ENCODE measurements around the gene ALKBH7. TPM values are rescaled to one million over a fixed set of nuclear protein-coding genes. Genes with fewer than 3 reads are reported as not detected.

Gene ALKBH7
- total and polyA plus RNA-seq, 2 donors (not counting 1 experiment from before 2014, with no cell fraction given), result 9.5 to 28.9 TPM

DNA sequence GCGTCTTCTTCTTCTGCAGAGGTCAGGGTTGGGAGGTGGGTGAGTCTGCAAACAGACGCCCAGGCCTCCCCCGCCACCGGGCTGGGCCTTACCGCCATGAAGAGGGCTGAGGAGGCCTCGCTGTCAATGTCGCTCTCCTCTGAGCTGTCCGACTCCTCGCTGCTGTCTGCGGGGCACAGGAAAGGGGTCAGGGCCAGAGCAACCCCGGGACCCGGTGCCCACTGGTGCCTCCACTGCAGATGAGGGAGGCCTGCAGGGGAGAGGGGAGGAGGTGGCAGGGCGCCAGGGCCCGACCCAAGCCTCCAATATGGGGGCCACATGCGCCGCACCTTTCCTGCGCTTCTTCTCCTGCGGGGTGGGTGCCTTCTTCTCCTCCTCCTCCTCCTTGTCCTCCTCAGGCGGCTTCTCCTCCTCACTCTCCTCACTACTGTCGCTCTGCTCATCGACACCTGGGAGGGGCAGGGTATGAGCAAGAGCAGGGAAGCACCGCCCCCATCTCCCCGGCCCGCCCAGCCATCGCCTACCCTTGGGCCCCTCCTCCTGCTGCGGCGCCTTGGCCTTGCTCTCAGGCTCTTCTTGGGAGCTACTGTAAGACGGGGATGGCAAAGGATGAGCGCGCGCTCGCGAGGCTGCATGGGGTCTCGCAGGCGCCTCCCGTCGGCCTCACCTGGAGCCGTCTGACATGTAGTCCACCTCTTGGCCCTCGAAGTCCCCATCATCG lies 8.6 kb downstream of the ALKBH7 start:
- Histone ChIP-seq H3K4me1 (ENCODE audit: control insufficient read depth, extremely low read depth, insufficient read depth, low read length) (no peaks in the 10 kb centered on the region), H3K4me3 (replicated peaks in 1 of 4; ENCODE audit: control extremely low read depth in 1 of 4, insufficient read depth in 1 of 4, low read depth in 3 of 4, low read length in 4 of 4) (no peak overlapping the region), H3K27me3 (ENCODE audit: control insufficient read depth, insufficient read depth, low read length) (no peaks in the 10 kb centered on the region), H3K9me3 (ENCODE audit: control insufficient read depth, insufficient read depth, low read depth, low read length) (no peaks in the 10 kb centered on the region), H2AFZ (ENCODE audit: low read length) (no peak overlapping the region), H3K36me3 (ENCODE audit: control insufficient read depth, insufficient read depth, low read length) (peaks cover 25% of the 10 kb centered on the region), H3K79me2 (ENCODE audit: control insufficient read depth, insufficient read depth, low read length) (no peaks in the 10 kb centered on the region), H4K20me1 (ENCODE audit: control insufficient read depth, extremely low read depth, insufficient read depth, low read length) (no peaks in the 10 kb centered on the region), H3K27ac (ENCODE audit: insufficient read depth, low read length) (no peak overlapping the region), H3K9ac (ENCODE audit: insufficient read depth, low read length) (no peak overlapping the region), H3K4me2 (ENCODE audit: extremely low read depth, insufficient read depth, low read length) (no peak overlapping the region)
- no peak for DNase-seq (ENCODE audit: low read depth in 2 of 2)
- TF ChIP-seq, protein P1, sequence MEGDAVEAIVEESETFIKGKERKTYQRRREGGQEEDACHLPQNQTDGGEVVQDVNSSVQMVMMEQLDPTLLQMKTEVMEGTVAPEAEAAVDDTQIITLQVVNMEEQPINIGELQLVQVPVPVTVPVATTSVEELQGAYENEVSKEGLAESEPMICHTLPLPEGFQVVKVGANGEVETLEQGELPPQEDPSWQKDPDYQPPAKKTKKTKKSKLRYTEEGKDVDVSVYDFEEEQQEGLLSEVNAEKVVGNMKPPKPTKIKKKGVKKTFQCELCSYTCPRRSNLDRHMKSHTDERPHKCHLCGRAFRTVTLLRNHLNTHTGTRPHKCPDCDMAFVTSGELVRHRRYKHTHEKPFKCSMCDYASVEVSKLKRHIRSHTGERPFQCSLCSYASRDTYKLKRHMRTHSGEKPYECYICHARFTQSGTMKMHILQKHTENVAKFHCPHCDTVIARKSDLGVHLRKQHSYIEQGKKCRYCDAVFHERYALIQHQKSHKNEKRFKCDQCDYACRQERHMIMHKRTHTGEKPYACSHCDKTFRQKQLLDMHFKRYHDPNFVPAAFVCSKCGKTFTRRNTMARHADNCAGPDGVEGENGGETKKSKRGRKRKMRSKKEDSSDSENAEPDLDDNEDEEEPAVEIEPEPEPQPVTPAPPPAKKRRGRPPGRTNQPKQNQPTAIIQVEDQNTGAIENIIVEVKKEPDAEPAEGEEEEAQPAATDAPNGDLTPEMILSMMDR (conservative IDR thresholded peaks at IDR 0.05 in 1 of 2, IDR thresholded peaks at IDR 0.05 in 1 of 2; ENCODE audit: low read depth in 1 of 2, low read length in 2 of 2), result no peak
- TF ChIP-seq EZH2 (IDR thresholded peaks at IDR 0.05; ENCODE audit: low read length, missing control alignments), result no peak

GRCh38 chr19:6383188-6383587 lies 10.6 kb downstream of the ALKBH7 start:
- H3K27me3 ChIP-seq (ENCODE audit: control insufficient read depth, insufficient read depth, low read length), result no peaks in the 10 kb centered on the region
- DNase-seq (ENCODE audit: low read depth in 2 of 2), result no peak
- no peak overlapping the region for H3K4me2 ChIP-seq (ENCODE audit: extremely low read depth, insufficient read depth, low read length)
- TF ChIP-seq, protein P1 (conservative IDR thresholded peaks at IDR 0.05 in 1 of 2, IDR thresholded peaks at IDR 0.05 in 1 of 2; ENCODE audit: low read depth in 1 of 2, low read length in 2 of 2), result no peak
- no peak for TF ChIP-seq EZH2 (IDR thresholded peaks at IDR 0.05; ENCODE audit: low read length, missing control alignments)
- H4K20me1 ChIP-seq (ENCODE audit: control insufficient read depth, extremely low read depth, insufficient read depth, low read length), result no peaks in the 10 kb centered on the region
- peaks cover 33% of the 10 kb centered on the region for H3K36me3 ChIP-seq (ENCODE audit: control insufficient read depth, insufficient read depth, low read length)
- no peak overlapping the region for H2AFZ ChIP-seq (ENCODE audit: low read length)
- no peak overlapping the region for H3K27ac ChIP-seq (ENCODE audit: insufficient read depth, low read length)
- no peaks in the 10 kb centered on the region for H3K79me2 ChIP-seq (ENCODE audit: control insufficient read depth, insufficient read depth, low read length)
- H3K4me1 ChIP-seq (ENCODE audit: control insufficient read depth, extremely low read depth, insufficient read depth, low read length), result no peaks in the 10 kb centered on the region
- H3K4me3 ChIP-seq (replicated peaks in 1 of 4; ENCODE audit: control extremely low read depth in 1 of 4, insufficient read depth in 1 of 4, low read depth in 3 of 4, low read length in 4 of 4), result no peak overlapping the region
- no peaks in the 10 kb centered on the region for H3K9me3 ChIP-seq (ENCODE audit: control insufficient read depth, insufficient read depth, low read depth, low read length)
- no peak overlapping the region for H3K9ac ChIP-seq (ENCODE audit: insufficient read depth, low read length)

DNA sequence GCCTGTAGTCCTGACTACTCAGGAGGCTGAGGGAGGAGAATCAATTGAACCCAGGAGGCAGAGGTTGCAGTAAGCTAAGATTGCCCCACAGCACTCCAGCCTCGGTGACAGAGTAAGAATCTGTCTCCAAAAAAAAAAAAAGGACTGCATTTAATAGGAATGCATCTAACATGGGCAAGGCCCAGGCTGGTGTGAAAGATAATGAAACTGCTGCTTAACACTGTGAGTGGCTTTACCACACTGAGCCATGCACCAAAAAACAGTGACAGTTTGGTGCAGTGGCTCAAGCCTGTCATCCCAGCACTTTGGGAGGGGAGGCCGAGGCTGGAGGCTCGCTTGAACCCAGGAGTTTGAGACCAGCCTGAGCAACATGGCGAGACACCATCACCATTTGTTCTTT lies 11.8 kb downstream of the ALKBH7 start:
- no peaks in the 10 kb centered on the region for H3K9me3 ChIP-seq (ENCODE audit: control insufficient read depth, insufficient read depth, low read depth, low read length)
- no peaks in the 10 kb centered on the region for H3K27me3 ChIP-seq (ENCODE audit: control insufficient read depth, insufficient read depth, low read length)
- no peak overlapping the region for H3K27ac ChIP-seq (ENCODE audit: insufficient read depth, low read length)
- no peaks in the 10 kb centered on the region for H3K79me2 ChIP-seq (ENCODE audit: control insufficient read depth, insufficient read depth, low read length)
- H3K9ac ChIP-seq (ENCODE audit: insufficient read depth, low read length), result no peak overlapping the region
- no peak overlapping the region for H2AFZ ChIP-seq (ENCODE audit: low read length)
- H3K4me3 ChIP-seq (replicated peaks in 1 of 4; ENCODE audit: control extremely low read depth in 1 of 4, insufficient read depth in 1 of 4, low read depth in 3 of 4, low read length in 4 of 4), result no peak overlapping the region
- H4K20me1 ChIP-seq (ENCODE audit: control insufficient read depth, extremely low read depth, insufficient read depth, low read length), result no peaks in the 10 kb centered on the region
- H3K4me1 ChIP-seq (ENCODE audit: control insufficient read depth, extremely low read depth, insufficient read depth, low read length), result no peaks in the 10 kb centered on the region
- no peak for DNase-seq (ENCODE audit: low read depth in 2 of 2)
- H3K4me2 ChIP-seq (ENCODE audit: extremely low read depth, insufficient read depth, low read length), result no peak overlapping the region
- peaks cover 37% of the 10 kb centered on the region for H3K36me3 ChIP-seq (ENCODE audit: control insufficient read depth, insufficient read depth, low read length)
- no peak for TF ChIP-seq EZH2 (IDR thresholded peaks at IDR 0.05; ENCODE audit: low read length, missing control alignments)
